Mesendoderm (in vitro differentiated cells): ENCODE results near the gene PLA2G4A.

Experiments used
- DNase-seq: peaks from one replicate; pipeline ENCODE4 v3.0.0; 2013
- H2AK5ac ChIP-seq: 2 replicates; pipeline ENCODE4 v1.6.1; 2013; ENCODE audit warnings: low read length, inconsistent platforms
- H2BK120ac ChIP-seq: 2 replicates; pipeline ENCODE4 v1.6.1; 2013; ENCODE audit warnings: low read depth, mild to moderate bottlenecking, low read length, moderate library complexity, mixed read lengths
- H2BK15ac ChIP-seq: replicated peaks from 2 replicates; pipeline ENCODE4 v1.6.1; 2013; ENCODE audit warnings: low read depth, mild to moderate bottlenecking, moderate library complexity
- H2BK5ac ChIP-seq: 2 replicates; pipeline ENCODE4 v1.6.1; 2013; ENCODE audit warnings: low read length, inconsistent platforms
- H3K18ac ChIP-seq: 2 replicates; pipeline ENCODE4 v1.6.1; 2013; ENCODE audit warnings: mild to moderate bottlenecking, low read length, mixed read lengths
- H3K23ac ChIP-seq: one replicate; pipeline ENCODE4 v1.6.1; 2013; ENCODE audit warnings: low read length
- H3K27ac ChIP-seq: 2 replicates; pipeline ENCODE4 v1.5.1; 2013; ENCODE audit warnings: low read depth, mild to moderate bottlenecking, inconsistent platforms, low read length, moderate library complexity
- H3K27me3 ChIP-seq: 2 replicates; pipeline ENCODE4 v1.6.1; 2013; ENCODE audit warnings: low read length, control low read depth, mild to moderate bottlenecking, inconsistent platforms; ENCODE audit not compliant: insufficient read depth, poor library complexity
- H3K36me3 ChIP-seq: 2 replicates; pipeline ENCODE4 v1.6.1; 2013; ENCODE audit warnings: low read length, inconsistent platforms; ENCODE audit not compliant: control insufficient read depth, insufficient read depth
- H3K4ac ChIP-seq: one replicate; pipeline ENCODE4 v1.6.1; 2013; ENCODE audit warnings: low read depth, mild to moderate bottlenecking, low read length, moderate library complexity
- H3K4me1 ChIP-seq: 2 replicates; pipeline ENCODE4 v1.6.1; 2013; ENCODE audit warnings: low read depth, low read length, inconsistent platforms; ENCODE audit not compliant: control insufficient read depth
- H3K4me2 ChIP-seq: 2 replicates; pipeline ENCODE4 v1.6.1; 2013; ENCODE audit warnings: low read length
- H3K4me3 ChIP-seq: 2 replicates; pipeline ENCODE4 v1.5.1; 2013; ENCODE audit warnings: mild to moderate bottlenecking, low read length
- H3K56ac ChIP-seq: one replicate; pipeline ENCODE4 v1.6.1; 2013; ENCODE audit warnings: low read length
- H3K79me1 ChIP-seq: 2 replicates; pipeline ENCODE4 v1.6.1; 2013; ENCODE audit warnings: low read length, inconsistent platforms
- H3K79me2 ChIP-seq: 2 replicates; pipeline ENCODE4 v1.6.1; 2013; ENCODE audit warnings: mild to moderate bottlenecking, low read length; ENCODE audit not compliant: control insufficient read depth, insufficient read depth
- H3K9ac ChIP-seq: 2 replicates; pipeline ENCODE4 v1.6.1; 2013; ENCODE audit warnings: low read length, inconsistent platforms
- H4K5ac ChIP-seq: one replicate; pipeline ENCODE4 v1.6.1; 2013; ENCODE audit warnings: low read length
- H4K8ac ChIP-seq: one replicate; pipeline ENCODE4 v1.6.1; 2013; ENCODE audit warnings: low read depth, mild to moderate bottlenecking, control low read depth, low read length, moderate library complexity
- WGBS: extraction: QIAGEN DNeasy Blood & Tissue Kit; methylation state at CpG from one replicate; pipeline ENCODE4 v1.1.7; 2013; ENCODE audit warnings: low lambda C conversion rate, missing lambda C conversion rate; ENCODE audit not compliant: insufficient coverage; ENCODE audit errors: extremely low coverage; 5-methylcytosine and 5-hydroxymethylcytosine counted together

Gene PLA2G4A

GRCh38 chr1:186843226-186843625 is 14.5 kb downstream of the PLA2G4A start:
- H4K8ac ChIP-seq: no peak overlapping the region
- no peak overlapping the region for H3K27ac ChIP-seq
- no peak overlapping the region for H3K18ac ChIP-seq

DNA sequence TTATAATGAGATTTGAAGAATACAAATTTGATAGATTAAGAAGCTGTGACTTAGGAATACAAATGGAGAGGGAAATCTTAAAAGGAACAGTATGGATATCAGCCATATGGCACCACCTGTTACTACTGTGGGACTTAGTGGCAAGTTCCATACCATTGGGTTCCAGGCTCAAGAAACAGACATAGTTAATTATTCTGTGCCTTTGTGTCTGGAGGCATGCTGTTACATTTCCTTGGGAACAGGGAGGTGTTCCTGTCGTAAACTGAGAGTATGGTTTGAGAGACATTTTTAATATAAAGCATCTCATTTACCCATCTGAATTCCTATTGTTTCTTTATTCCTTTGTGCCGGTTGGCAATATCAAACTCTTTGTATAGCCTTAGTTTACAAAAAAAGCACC is 15.2 kb downstream of the PLA2G4A start:
- Histone ChIP-seq H3K18ac (no peak overlapping the region), H3K27ac (no peak overlapping the region), H3K4ac (no peak overlapping the region), H3K9ac (no peak overlapping the region), H3K79me1 (no peaks in the 10 kb centered on the region), H4K5ac (no peak overlapping the region), H3K23ac (no peak overlapping the region), H2BK120ac (no peak overlapping the region), H3K79me2 (no peaks in the 10 kb centered on the region), H2BK15ac (no peak overlapping the region), H4K8ac (no peak overlapping the region), H3K4me1 (no peaks in the 10 kb centered on the region), H3K4me3 (no peak overlapping the region), H3K56ac (no peak overlapping the region), H3K27me3 (no peaks in the 10 kb centered on the region), H3K36me3 (no peaks in the 10 kb centered on the region), H2BK5ac (no peak overlapping the region), H2AK5ac (no peak overlapping the region), H3K4me2 (no peak overlapping the region)
- no peak for DNase-seq
- WGBS: no CpG with 5 or more reads among the region's 2 CpGs

More at GRCh38 chr1:186843226-186843625, 14.5 kb downstream of the PLA2G4A start:
- H3K27me3 ChIP-seq: no peaks in the 10 kb centered on the region
- H3K23ac ChIP-seq: no peak overlapping the region
- H3K4me3 ChIP-seq: no peak overlapping the region
- no peak for DNase-seq
- no peak overlapping the region for H3K56ac ChIP-seq
- no CpG with 5 or more reads among the region's 2 CpGs for WGBS
- H3K9ac ChIP-seq: no peak overlapping the region
- no peaks in the 10 kb centered on the region for H3K79me2 ChIP-seq
- H3K4ac ChIP-seq: no peak overlapping the region
- no peaks in the 10 kb centered on the region for H3K4me1 ChIP-seq
- no peak overlapping the region for H2BK120ac ChIP-seq
- H4K5ac ChIP-seq: no peak overlapping the region
- H3K79me1 ChIP-seq: no peaks in the 10 kb centered on the region
- H3K4me2 ChIP-seq: no peak overlapping the region
- no peak overlapping the region for H2AK5ac ChIP-seq
- H3K36me3 ChIP-seq: no peaks in the 10 kb centered on the region
- H2BK15ac ChIP-seq: no peak overlapping the region
- H2BK5ac ChIP-seq: no peak overlapping the region

GRCh38 chr1:186845576-186846210 is 16.9 kb downstream of the PLA2G4A start:
- no peak overlapping the region for H2BK120ac ChIP-seq
- no peaks in the 10 kb centered on the region for H3K4me1 ChIP-seq

DNA sequence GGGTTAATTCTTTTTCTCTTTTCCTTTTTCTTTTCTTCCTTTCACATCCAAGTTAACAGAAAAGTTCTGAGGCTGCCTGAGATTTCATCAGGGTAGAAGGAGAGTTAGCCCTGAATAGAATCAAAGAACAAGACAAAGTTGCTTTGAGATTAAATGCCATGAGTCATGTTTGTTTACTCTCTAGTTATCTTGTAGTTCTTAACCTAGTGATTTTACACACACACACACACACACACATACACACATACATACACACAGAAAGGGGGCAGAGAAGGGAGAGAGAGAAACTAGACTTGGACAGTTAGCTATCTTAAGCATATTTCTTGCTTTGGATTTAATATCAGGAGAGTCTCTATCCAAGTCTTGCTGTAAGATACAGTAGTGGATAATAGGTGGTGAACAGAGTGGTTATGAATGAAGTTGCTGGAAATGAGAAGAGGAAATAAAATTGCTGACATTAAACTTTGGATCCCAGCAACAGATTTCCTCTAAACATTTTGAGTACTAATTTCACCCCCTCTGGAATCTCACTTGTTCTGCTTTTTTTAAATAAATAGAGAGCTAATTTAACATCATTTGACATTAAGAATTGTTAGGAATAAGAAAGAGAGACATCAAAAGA is 19.9 kb downstream of the PLA2G4A start:
- H3K4me2 ChIP-seq: no peak overlapping the region
- no peak overlapping the region for H3K18ac ChIP-seq
- H3K56ac ChIP-seq: no peak overlapping the region
- no peak overlapping the region for H2BK120ac ChIP-seq
- no peak overlapping the region for H4K8ac ChIP-seq
- H3K4ac ChIP-seq: no peak overlapping the region
- H3K9ac ChIP-seq: no peak overlapping the region
- H3K4me3 ChIP-seq: no peak overlapping the region
- no peaks in the 10 kb centered on the region for H3K4me1 ChIP-seq
- no peak overlapping the region for H4K5ac ChIP-seq
- H3K27ac ChIP-seq: no peak overlapping the region
- DNase-seq: no peak
- H3K79me2 ChIP-seq: no peaks in the 10 kb centered on the region
- no peaks in the 10 kb centered on the region for H3K27me3 ChIP-seq
- H3K79me1 ChIP-seq: no peaks in the 10 kb centered on the region
- H2AK5ac ChIP-seq: no peak overlapping the region
- H2BK5ac ChIP-seq: no peak overlapping the region
- no peak overlapping the region for H3K23ac ChIP-seq
- H3K36me3 ChIP-seq: no peaks in the 10 kb centered on the region
- H2BK15ac ChIP-seq: no peak overlapping the region

More at GRCh38 chr1:186845576-186846210, 16.9 kb downstream of the PLA2G4A start:
- H3K23ac ChIP-seq: no peak overlapping the region
- H2AK5ac ChIP-seq: no peak overlapping the region
- no peak overlapping the region for H3K4me3 ChIP-seq
- H3K18ac ChIP-seq: no peak overlapping the region
- H4K5ac ChIP-seq: no peak overlapping the region
- no peak for DNase-seq
- no CpG with 5 or more reads among the region's 3 CpGs for WGBS
- H4K8ac ChIP-seq: no peak overlapping the region
- H3K4ac ChIP-seq: no peak overlapping the region
- no peak overlapping the region for H2BK5ac ChIP-seq
- no peak overlapping the region for H3K56ac ChIP-seq
- no peaks in the 10 kb centered on the region for H3K36me3 ChIP-seq
- no peaks in the 10 kb centered on the region for H3K79me2 ChIP-seq
- no peak overlapping the region for H3K27ac ChIP-seq
- no peaks in the 10 kb centered on the region for H3K27me3 ChIP-seq
- no peak overlapping the region for H3K9ac ChIP-seq
- no peak overlapping the region for H2BK15ac ChIP-seq
- H3K79me1 ChIP-seq: no peaks in the 10 kb centered on the region
- no peak overlapping the region for H3K4me2 ChIP-seq

GRCh38 chr1:186849271-186849671 is 20.5 kb downstream of the PLA2G4A start:
- WGBS: no CpG with 5 or more reads among the region's 5 CpGs
- Histone ChIP-seq H3K18ac (no peak overlapping the region), H4K5ac (no peak overlapping the region)

GRCh38 chr1:186849826-186850225 is 21.1 kb downstream of the PLA2G4A start:
- Histone ChIP-seq H2BK120ac (no peak overlapping the region), H4K8ac (no peak overlapping the region), H3K4ac (no peak overlapping the region), H3K36me3 (no peaks in the 10 kb centered on the region), H3K9ac (no peak overlapping the region), H2BK15ac (no peak overlapping the region), H3K27ac (no peak overlapping the region), H3K27me3 (no peaks in the 10 kb centered on the region), H3K18ac (no peak overlapping the region), H3K4me2 (no peak overlapping the region), H3K23ac (no peak overlapping the region), H3K79me2 (no peaks in the 10 kb centered on the region), H3K56ac (no peak overlapping the region), H3K4me1 (no peaks in the 10 kb centered on the region), H3K4me3 (no peak overlapping the region), H4K5ac (no peak overlapping the region), H2AK5ac (no peak overlapping the region), H2BK5ac (no peak overlapping the region), H3K79me1 (no peaks in the 10 kb centered on the region)
- no peak for DNase-seq

More at GRCh38 chr1:186849271-186849671, 20.5 kb downstream of the PLA2G4A start:
- Histone ChIP-seq H3K4me3 (no peak overlapping the region), H3K23ac (no peak overlapping the region), H3K4me1 (no peaks in the 10 kb centered on the region), H3K27ac (no peak overlapping the region), H3K4ac (no peak overlapping the region), H3K4me2 (no peak overlapping the region), H2BK120ac (no peak overlapping the region), H2BK15ac (no peak overlapping the region), H3K79me2 (no peaks in the 10 kb centered on the region), H2AK5ac (no peak overlapping the region), H3K27me3 (no peaks in the 10 kb centered on the region), H3K56ac (no peak overlapping the region), H2BK5ac (no peak overlapping the region), H3K79me1 (no peaks in the 10 kb centered on the region), H4K8ac (no peak overlapping the region), H3K36me3 (no peaks in the 10 kb centered on the region), H3K9ac (no peak overlapping the region)
- DNase-seq: no peak
